Activated CD4-positive, alpha-beta T cell treated with anti-CD3 and anti-CD28 coated beads for 48 hours (primary cell): ENCODE measurements around the gene USP30.

ENCODE experiments used
- DNase-seq: peaks from one replicate; pipeline ENCODE4 v3.0.0-alpha.2; 2020

The USP30 gene

DNA sequence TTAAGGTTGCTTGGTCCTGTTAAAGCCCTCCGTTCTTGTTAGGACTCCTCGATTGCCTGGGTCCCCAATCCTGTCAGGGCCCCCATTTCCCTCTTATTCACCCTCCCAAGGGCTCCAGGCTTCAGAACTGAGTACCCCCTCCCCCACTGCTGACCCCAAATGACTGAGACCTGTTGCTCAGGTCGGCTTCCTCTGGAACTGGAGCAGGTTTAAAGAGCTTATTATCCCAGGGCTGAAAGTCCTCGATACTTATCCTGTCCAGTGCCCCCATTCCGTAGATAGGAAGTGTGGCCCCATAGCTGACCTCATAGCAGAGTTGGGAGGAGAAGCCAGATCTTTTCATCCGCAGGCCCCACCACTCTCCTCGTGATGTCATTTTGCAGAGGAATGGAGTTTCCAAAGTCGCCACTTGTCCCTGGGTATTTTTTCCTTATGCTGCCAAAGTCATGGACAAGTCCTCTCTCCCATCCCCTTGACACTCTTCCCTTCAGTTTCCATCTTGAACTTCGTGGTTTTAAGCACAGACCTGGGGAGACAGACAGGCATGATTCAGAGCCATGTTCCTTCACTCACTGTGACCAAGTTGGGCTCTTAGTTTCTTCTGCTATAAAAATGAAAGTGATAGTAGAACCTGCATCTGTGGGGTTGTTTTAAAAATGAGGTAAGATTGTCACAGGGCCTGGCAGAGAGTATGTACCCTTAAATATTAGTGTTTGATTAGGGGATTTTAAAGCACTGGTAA, 1.2 kb downstream of the USP30 start:
- DNase-seq = peak; percentile 29

DNA sequence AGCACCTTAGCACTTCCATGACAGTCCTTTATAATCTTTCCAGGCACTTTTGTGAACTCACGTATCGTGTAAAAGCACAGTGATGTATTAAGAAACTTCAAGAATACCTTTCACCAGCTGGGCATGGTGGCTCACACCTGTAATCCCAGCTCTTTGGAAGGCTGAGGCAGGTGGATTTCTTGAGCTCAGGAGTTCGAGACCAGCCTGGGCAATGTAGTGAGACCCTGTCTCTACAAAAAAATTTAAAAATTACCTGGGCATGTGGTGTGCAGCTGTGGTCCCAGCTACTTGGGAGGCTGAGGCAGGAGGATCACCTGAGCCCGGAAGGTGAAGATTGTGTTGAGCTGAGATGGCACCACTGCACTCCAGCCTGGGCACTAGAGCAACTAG, 1.7 kb downstream of the USP30 start:
- DNase-seq = peak; percentile 7

DNA sequence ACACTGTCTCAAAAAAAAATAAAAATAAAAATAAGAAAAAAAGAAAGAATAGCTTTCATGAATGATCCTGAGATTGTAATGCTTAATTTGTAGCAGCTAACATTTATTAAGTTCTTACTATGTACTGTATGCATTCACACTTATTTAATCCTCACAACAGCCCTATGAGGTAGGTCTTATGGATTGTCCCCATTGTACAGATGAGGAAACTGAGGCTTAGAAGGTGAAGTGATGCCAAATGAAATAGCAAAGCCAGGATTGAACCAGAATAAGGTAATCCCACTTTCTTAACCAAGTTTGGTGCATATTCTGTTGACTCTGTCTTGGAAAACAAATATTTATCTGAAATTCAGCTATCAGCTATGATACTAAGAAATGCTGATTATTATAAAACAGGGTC, 2.1 kb downstream of the USP30 start:
- no peak for DNase-seq

DNA sequence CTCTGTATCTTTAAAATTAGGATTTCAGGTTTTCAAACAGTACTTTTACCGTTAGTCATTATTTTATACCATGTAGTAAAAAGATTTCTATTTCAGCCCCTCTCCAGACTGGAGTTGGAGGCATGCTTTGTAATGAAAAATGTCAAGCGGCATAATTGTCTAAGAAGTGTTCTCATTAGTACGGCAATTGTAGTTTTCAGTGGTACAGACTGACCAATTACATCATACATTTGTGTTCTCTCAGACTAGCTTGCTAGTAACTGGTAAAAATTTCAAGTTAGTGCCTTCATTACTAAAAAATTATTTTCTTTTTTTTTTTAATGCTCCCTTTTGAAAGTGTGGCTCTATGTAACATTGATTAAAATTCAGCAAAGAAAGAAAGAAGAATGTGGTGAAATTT, 4.5 kb downstream of the USP30 start:
- DNase-seq = no peak

DNA sequence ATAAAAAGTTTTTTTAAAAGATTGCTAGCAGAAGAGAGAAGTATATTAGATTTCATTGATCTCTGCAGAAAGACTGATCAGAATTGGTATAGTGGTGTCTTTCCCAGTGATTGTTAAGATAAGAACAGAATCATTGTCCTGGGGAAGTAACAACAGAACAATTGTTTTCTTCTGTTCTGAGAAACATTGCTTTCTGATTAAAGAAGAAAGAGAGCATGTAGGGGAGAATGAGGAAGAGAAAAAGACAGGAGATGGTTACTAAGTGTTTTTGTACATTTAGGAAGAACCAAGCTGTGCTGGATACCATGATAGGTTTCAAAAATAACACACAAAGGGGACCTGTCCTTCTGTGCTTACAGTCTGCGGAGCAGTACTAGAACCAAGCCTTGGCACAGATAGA, 5.0 kb downstream of the USP30 start:
- DNase-seq = no peak

DNA sequence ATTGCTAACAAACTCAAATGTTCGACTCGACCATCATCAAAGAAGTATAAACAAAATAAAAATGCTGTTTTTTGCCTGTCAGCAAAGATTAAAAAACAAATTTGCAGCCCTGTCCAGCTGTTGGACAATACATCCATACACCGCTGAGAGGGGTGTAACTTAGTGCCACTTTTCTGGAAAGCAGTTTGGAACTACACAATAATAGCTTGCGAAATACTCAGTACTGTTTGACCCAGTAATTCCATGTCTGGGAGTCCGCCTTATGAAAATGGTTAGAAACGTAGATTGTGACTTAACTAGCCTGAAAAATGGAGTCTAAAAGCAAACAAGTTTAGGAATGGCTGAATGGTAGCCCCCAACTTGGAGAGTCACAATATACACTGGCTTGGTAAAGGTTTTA, 6.4 kb downstream of the USP30 start:
- DNase-seq = no peak

DNA sequence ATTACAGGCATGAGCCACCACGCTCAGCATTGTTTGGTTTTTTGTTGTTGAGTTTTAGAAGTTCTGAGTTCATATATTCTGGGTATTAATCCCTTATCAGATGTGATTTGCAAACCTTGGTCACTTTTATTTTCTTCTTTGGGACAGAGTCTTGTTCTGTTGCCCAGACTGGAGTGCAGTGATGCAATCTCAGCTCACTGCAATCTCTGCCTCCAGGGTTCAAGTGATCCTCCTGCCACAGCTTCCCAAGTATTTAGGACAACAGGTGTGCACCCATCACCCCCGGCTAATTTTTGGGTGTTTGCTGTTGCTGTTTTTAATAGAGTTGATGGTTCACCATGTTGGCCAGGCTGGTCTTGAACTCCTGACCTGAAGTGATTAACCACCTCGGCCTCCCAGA, 11.8 kb downstream of the USP30 start:
- no peak for DNase-seq

DNA sequence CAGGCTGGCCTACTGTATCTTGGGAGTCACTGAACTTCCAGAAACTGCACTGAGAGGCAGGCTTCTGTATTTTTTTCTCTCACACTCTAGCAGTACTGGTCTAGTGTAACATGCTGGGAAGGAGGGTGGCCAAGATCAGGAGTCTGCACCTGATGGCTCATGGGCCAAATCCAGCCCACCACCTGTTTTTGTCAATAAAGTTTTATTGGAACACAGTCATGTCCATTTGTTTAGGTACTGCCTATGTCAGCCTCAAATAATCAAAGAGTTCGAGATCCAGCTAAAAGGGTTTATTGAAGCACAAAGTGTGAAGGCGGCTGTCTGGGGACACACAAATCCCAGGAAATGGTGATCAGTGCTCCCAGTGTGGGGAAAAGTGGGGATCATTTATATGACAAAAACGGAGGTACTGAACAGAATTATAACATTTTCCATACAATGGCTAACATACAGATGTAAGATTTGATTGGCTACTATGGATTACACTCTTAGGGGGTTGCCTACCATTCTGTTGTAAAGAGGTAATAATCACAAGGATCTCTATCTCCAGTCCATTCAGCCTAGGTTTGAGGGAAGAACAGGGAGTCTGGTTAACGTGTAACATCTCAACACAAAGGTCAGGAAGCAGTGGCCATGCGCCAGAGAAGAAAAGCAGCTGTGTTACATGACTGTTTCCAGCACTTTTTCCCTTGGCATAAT, 12.9 kb downstream of the USP30 start:
- DNase-seq = no peak

DNA sequence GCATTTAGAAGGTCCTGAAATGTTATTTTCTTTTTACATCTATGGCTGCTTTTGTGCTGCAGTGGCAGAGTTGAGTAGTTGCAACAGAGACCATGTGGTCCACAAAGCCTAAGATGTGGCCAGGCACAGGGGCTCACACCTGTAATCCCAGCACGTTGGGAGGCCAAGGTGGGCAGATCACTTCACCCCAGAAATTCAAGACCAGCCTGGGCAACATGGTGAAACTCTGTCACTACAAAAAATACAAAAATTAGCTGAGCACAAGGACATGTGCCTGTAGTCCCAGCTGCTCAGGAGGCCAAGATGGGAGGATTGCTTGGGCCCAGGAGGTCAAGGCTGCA, 13.4 kb downstream of the USP30 start:
- no peak for DNase-seq

DNA sequence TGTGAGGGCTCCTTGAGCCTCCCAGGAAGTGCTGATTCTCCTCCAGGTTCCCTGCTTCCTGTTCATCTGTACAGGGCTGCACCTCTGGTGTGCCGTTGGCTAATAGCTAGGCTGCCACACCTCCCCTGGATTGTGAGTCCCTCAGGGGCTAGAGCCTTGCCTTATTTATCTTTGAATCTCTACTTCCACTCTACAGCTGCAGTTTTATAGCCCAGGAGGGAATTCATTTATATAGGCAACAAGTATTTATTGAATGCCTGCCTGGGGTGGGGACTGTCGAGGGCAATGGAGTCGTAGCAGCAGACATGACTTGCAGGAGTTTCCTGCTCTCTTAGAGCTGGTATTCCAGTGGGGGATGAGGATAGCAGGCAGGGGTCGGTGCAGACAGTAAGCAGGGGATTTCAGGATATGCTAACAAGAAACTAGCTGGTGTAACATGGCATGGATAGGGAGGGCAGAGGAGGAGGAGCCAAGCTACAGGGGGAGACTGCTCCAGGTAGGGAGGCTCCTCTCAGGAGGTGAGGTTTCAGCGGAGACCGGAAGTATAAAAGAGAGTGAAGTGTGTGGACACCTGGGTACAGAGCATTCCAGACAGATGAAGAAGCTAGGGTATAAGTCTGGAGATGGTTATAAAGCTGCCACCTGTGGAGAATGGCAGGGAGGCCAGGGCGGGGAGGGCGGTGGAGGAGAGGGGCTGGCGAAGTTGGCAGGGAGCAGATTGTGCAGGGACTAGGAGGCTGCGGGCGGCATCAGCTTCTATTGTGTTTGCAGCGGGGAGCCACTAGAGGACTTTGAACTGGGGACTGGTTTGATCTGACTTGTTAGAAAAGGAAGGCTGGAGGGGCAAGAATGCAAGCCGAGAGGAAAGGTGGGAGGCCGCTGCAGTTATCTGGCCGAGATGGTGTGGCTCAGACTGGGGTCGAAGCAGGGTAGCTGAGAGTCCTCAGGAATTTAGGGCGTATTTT, 17.2 kb downstream of the USP30 start:
- DNase-seq = no peak

DNA sequence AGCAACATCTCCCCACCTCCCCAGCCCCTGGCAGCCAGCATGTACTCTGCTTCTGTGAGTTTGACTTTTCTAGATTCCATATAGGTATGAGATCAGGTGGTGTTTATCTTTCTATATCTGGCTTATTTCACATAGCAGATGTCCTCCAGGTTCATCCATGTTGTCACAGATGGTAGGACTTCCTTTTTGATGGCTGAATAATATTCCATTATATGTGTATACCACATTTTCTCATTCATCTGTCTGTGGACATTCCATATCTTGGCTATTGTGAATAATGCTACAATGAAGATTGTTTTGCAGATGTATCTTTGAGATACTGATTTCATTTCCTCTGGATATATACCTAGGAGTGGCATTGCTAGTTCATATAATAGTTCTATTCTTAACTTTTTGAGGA, 22.5 kb downstream of the USP30 start:
- DNase-seq = no peak

DNA sequence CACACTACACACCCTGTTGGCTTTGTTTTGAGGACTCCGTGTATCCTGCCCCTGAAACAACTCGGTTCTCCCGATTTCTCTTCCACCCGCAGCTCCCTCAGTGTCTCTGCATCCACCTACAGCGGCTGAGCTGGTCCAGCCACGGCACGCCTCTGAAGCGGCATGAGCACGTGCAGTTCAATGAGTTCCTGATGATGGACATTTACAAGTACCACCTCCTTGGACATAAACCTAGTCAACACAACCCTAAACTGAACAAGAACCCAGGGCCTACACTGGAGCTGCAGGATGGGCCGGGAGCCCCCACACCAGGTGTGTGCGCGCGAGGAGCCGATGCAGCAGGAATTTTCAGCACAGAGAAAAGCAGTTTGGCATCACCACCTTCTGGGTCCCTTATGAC, 30.4 kb downstream of the USP30 start:
- DNase-seq = no peak

DNA sequence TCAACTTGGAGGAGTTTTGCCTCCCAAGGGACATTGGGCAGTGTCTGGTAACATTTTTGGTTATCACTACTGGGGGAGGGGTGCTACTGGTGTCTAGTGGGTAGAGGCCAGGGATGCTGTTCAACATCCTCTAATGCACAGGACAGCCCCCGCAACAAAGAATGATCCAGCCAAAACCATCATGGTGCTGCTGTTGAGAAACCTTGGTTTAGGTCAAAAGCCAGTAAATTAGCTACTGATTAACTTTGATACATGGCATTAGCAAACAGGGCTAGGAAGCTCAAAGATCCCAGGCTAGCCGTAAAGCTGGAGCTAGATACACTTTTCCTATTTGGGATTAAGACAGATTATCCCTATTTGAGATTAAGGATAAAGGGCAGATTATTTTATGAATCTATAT, 32.0 kb downstream of the USP30 start:
- no peak for DNase-seq

DNA sequence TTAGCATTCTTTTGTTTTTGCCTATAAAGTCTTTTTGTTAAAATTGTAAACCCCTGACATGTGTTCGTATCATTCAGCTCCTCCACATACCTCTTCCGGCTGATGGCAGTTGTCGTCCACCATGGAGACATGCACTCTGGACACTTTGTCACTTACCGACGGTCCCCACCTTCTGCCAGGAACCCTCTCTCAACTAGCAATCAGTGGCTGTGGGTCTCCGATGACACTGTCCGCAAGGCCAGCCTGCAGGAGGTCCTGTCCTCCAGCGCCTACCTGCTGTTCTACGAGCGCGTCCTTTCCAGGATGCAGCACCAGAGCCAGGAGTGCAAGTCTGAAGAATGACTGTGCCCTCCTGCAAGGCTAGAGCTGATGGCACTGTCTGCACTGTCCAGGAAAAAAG, 33.2 kb downstream of the USP30 start:
- no peak for DNase-seq

DNA sequence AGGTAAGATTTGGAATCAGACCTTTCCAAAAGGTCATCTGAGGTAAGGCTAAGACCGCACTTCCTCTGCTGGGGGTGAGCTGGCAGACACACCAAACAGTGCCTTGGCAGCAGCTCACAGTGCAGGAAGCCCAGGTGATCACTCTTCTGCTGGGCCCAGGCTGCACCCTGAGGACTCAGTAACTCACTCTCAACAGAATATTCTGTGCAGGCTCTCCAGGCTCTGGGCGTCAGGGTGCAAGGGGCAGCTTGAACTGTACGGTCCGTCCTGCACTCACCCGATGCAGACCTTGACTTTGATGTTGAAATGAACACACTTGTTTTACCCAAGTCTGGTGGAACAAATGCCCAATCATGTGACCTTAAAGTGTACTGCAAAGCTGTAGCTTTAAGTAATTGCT, 34.9 kb downstream of the USP30 start:
- DNase-seq = no peak

DNA sequence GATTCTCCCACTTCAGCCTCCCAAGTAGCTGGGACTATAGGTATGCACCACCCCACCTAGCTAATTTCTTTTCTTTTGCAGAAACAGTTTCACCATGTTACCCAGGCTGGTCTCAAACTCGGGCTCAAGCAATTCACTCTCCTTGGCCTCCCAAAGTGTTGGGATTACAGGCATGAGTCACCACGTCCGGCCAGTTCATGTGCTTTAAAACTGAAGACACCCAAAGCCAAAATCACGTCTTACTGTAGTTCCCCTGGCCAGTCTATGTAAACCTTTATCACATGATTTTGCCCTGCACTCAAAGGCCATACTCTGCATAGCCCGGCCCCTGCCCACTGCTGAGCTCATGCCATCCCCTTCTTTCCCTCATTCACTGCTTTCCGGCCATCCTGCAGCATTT, 36.4 kb downstream of the USP30 start:
- no peak for DNase-seq

DNA sequence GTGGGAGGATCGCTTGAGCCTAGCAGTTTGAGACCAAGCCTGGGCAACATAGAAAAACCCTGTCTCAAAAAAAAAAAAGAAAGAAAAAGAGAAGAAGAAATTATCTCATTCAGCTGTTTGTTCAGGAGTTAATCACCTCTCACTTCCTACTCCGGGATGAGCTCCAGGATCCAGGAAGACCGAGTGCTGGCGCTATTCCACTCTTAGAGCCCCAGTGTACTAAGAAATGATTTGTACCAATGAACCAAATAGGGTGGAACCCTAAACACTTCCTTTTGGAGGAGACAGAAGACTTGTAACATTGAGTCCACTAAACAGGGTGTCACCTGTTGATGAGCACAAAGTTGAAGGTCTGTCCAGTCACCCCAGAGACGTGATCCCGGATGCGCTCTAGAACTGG, 37.3 kb downstream of the USP30 start:
- no peak for DNase-seq

DNA sequence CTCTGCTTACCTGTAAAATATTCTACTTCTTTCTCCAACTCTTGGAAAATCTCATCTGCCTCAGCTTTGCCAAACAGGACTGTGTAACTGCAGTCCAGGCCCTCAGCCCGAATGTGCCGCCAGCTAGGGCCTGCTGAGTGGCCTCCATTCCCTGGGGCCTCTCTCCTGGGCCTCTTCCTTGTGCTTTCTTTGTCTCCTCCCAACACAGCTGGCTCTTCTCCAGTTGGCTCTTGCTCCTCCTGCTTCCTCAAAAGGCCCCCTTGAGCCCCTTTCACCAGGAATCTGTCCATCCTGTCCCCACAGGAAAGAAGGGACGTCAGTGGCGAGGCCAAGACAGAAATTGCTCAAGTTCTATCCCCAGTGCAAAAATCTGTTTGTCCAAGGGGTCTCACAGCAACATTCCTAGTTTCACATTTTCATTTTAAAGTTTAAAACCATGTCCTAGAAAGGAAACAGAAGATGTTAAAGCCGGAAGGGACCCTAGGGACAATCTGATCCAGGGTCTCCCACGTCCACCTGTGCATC, 40.2 kb downstream of the USP30 start:
- no peak for DNase-seq

DNA sequence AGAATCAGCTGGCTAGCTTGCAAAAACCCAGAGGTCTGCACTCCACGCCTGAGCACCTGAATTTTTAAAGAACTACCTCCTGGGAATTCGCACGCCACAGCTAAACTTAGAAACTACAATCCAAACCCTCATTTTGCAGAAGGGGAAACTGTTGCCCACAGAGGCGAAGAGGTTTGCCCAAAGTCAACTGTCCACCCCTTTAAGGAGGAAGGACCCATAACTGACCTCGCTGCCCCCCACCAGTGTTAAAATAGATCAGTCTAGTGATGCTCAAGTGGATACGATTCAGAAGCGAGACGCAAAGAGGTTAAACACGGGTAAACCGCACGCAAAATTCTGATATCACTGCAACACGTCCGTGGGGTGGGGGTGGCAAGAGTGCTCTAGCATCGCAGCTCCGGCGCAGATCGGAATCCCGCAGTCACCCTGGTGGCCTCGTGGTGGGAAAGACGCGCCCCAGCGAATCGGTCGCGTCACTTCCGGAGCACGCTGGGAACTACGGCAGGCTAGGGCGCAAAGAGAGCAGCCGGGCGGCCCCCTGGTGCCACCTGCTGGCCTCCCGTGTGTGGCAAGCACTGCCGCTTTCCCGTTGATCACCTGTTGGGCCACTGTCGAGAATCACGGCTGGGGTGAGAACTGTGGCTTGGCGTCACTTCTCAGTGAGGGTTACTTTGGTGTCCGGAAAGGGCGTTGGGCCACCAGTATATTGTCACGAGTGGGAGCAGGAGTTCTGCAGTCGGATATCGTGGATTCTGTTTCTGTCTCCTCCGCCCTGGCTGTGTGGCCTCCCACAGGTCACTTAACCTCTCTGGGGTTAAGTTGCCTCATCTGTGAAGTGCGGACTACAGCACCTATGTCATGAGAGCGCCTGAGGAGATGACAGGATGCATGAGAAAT, 40.9 kb downstream of the USP30 start, which contains the start of gene ALKBH2:
TSS of gene ALKBH2 (minus strand) at position 451 of the 897 bp plus-strand sequence. CDS start 686 bp downstream, outside the sequence.
- peak; percentile 97 for DNase-seq

DNA sequence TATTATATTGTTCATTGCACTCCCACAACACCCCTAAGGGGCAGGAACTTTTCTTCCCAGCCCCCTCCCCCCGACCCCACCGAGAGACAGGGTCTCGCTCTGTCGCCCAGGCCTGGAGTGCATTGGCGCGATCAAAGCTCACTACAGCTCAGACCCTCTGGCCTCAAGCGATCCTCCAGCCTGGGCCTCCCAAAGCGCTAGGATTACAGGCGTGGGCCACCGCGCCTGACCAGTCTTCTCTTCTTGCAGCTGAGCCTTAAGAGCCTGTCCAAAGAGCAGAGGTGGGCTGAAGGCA, 44.7 kb downstream of the USP30 start:
- no peak for DNase-seq

DNA sequence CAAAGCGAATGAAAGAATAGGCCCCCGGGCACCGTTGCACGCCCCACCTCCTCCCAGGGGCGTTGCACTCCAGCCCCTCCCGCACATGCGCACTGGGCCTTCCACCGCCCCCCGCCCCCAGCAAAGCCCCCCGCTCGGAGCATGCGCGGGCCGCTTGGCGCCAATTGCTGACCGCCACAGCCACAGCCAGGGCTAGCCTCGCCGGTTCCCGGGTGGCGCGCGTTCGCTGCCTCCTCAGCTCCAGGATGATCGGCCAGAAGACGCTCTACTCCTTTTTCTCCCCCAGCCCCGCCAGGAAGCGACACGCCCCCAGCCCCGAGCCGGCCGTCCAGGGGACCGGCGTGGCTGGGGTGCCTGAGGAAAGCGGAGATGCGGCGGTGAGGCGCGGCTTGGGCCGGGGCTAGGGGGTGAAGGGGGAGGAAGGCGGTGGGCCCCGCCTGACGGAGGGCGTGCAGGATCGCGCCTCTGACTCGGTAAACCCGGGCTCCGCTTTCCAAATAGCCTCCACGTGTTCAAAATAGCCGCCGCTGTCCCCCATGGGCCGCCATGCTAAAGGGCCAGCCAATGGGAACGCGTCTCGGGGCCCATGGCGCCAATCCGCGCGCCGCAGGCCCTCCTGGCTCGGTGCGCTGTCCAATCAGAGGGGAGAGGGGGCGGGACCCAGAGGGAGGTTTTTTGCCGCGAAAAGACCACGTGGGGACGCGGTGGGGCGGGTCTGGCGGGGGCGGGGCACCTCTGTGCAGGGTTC, 45.2 kb downstream of the USP30 start, which contains the start of gene UNG:
TSS of gene UNG (plus strand) at position 163 of the 748 bp plus-strand sequence. CDS start at position 246, 83 bp downstream.
- DNase-seq = peak; percentile 98

DNA sequence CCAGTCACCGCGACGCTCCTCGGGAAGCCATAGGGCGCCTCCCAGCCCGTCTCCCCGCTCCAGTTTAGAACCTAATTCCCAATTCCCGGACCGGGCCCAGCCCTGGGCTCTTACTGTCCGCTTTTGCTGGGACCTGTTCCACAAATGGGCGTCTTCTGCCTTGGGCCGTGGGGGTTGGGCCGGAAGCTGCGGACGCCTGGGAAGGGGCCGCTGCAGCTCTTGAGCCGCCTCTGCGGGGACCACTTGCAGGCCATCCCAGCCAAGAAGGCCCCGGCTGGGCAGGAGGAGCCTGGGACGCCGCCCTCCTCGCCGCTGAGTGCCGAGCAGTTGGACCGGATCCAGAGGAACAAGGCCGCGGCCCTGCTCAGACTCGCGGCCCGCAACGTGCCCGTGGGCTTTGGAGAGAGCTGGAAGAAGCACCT, 45.8 kb downstream of the USP30 start:
- DNase-seq = no peak
